H9 (cell line): Measurements from ENCODE around the gene SLC7A1. TPM values are rescaled to one million over a fixed set of nuclear protein-coding genes. Genes with fewer than 3 reads are reported as not detected.

ENCODE experiments used
- DNase-seq: peaks from one replicate; pipeline ENCODE4 v3.0.0-alpha.2; 2017
- H2AFZ ChIP-seq: one replicate; pipeline ENCODE4 v1.6.1; 2013; ENCODE audit warnings: mild to moderate bottlenecking, low read length, control low read depth, moderate library complexity
- H2AK5ac ChIP-seq: 2 replicates; pipeline ENCODE4 v1.6.1; 2013; ENCODE audit warnings: low read length, control low read depth, mixed read lengths; ENCODE audit not compliant: insufficient read length
- H2BK120ac ChIP-seq: one replicate; pipeline ENCODE4 v1.6.1; 2013; ENCODE audit warnings: low read depth, mild to moderate bottlenecking, low read length, control low read depth, inconsistent platforms; ENCODE audit not compliant: poor library complexity, severe bottlenecking
- H2BK12ac ChIP-seq: 2 replicates; pipeline ENCODE4 v1.6.1; 2013; ENCODE audit warnings: low read length, control low read depth, mixed read lengths, low read depth; ENCODE audit not compliant: insufficient read length
- H2BK15ac ChIP-seq: 2 replicates; pipeline ENCODE4 v1.6.1; 2013; ENCODE audit warnings: low read depth, low read length, control low read depth
- H2BK20ac ChIP-seq: one replicate; pipeline ENCODE4 v1.6.1; 2013; ENCODE audit warnings: low read depth, mild to moderate bottlenecking, low read length, control low read depth, inconsistent platforms; ENCODE audit not compliant: poor library complexity, severe bottlenecking
- H2BK5ac ChIP-seq: 2 replicates; pipeline ENCODE4 v1.6.1; 2013; ENCODE audit warnings: low read length, control low read depth, mixed read lengths; ENCODE audit not compliant: insufficient read length
- H3K14ac ChIP-seq: 2 replicates; pipeline ENCODE4 v1.6.1; 2013; ENCODE audit warnings: low read length, control low read depth; ENCODE audit not compliant: insufficient read depth
- H3K18ac ChIP-seq: 2 replicates; pipeline ENCODE4 v1.6.1; 2013; ENCODE audit warnings: low read depth, mild to moderate bottlenecking, mixed read lengths, low read length, control low read depth; ENCODE audit not compliant: insufficient read length
- H3K23ac ChIP-seq: 2 replicates; pipeline ENCODE4 v1.6.1; 2013; ENCODE audit warnings: low read length, control low read depth, mixed read lengths, low read depth; ENCODE audit not compliant: insufficient read length
- H3K23me2 ChIP-seq: 2 replicates; pipeline ENCODE4 v1.6.1; 2013; ENCODE audit warnings: low read depth, mild to moderate bottlenecking, mixed read lengths, low read length, control low read depth; ENCODE audit not compliant: insufficient read length, poor library complexity, severe bottlenecking
- H3K27ac ChIP-seq: 2 replicates; pipeline ENCODE4 v1.5.1; 2013; ENCODE audit warnings: low read length, control low read depth, mixed read lengths, low read depth; ENCODE audit not compliant: insufficient read length
- H3K27me3 ChIP-seq: 2 replicates; pipeline ENCODE4 v1.6.1; 2013; ENCODE audit warnings: low read length, control low read depth, inconsistent platforms; ENCODE audit not compliant: insufficient read depth
- H3K4ac ChIP-seq: 2 replicates; pipeline ENCODE4 v1.6.1; 2013; ENCODE audit warnings: low read depth, mild to moderate bottlenecking, control low read depth, inconsistent platforms, low read length, moderate library complexity
- H3K4me1 ChIP-seq: 2 replicates; pipeline ENCODE4 v1.6.1; 2013; ENCODE audit warnings: low read length, control low read depth, inconsistent platforms; ENCODE audit not compliant: insufficient read depth
- H3K4me2 ChIP-seq: 2 replicates; pipeline ENCODE4 v1.6.1; 2013; ENCODE audit warnings: low read length, control low read depth, mixed read lengths; ENCODE audit not compliant: insufficient read length, insufficient read depth
- H3K56ac ChIP-seq: 2 replicates; pipeline ENCODE4 v1.6.1; 2013; ENCODE audit warnings: low read depth, mild to moderate bottlenecking, mixed read lengths, low read length, control low read depth; ENCODE audit not compliant: insufficient read length
- H3K79me1 ChIP-seq: 2 replicates; pipeline ENCODE4 v1.6.1; 2013; ENCODE audit warnings: low read depth, mild to moderate bottlenecking, moderate library complexity, low read length, control low read depth, inconsistent platforms; ENCODE audit not compliant: insufficient read depth, poor library complexity, severe bottlenecking
- H3K79me2 ChIP-seq: 2 replicates; pipeline ENCODE4 v1.6.1; 2013; ENCODE audit warnings: low read length, control low read depth, inconsistent platforms; ENCODE audit not compliant: insufficient read depth
- H3K9ac ChIP-seq: 2 replicates; pipeline ENCODE4 v1.6.1; 2013; ENCODE audit warnings: low read length, control low read depth, mixed read lengths; ENCODE audit not compliant: insufficient read length; ENCODE audit errors: extremely low read depth
- H3K9me3 ChIP-seq: one replicate; pipeline ENCODE4 v1.6.1; 2013; ENCODE audit warnings: low read depth, low read length, inconsistent platforms; ENCODE audit not compliant: control insufficient read depth
- H3T11ph ChIP-seq: one replicate; pipeline ENCODE4 v1.6.1; 2013; ENCODE audit warnings: mild to moderate bottlenecking, low read length, control low read depth, inconsistent platforms
- H4K20me1 ChIP-seq: one replicate; pipeline ENCODE4 v1.6.1; 2013; ENCODE audit not compliant: control insufficient read depth, insufficient read length, insufficient read depth
- H4K5ac ChIP-seq: 2 replicates; pipeline ENCODE4 v1.6.1; 2013; ENCODE audit warnings: low read depth, mild to moderate bottlenecking, mixed read lengths, low read length, control low read depth; ENCODE audit not compliant: insufficient read length
- H4K8ac ChIP-seq: replicated peaks from 2 replicates; pipeline ENCODE4 v1.6.1; 2013; ENCODE audit warnings: low read length, control low read depth, mixed read lengths, low read depth; ENCODE audit not compliant: insufficient read length
- H4K91ac ChIP-seq: 2 replicates; pipeline ENCODE4 v1.6.1; 2013; ENCODE audit warnings: low read depth, mild to moderate bottlenecking, moderate library complexity, mixed read lengths, low read length, control low read depth; ENCODE audit not compliant: insufficient read length
- H3K27ac Mint-ChIP-seq, 3 experiments: 2 replicates in 2 of 3; 3 replicates in 1 of 3; pipeline ENCODE4 v1.8.0; 2020 to 2021; ENCODE audit warnings: mixed read lengths in 3 of 3, mild to moderate bottlenecking in 1 of 3, moderate library complexity in 1 of 3
- H3K27me3 Mint-ChIP-seq: 2 replicates; pipeline ENCODE4 v1.8.0; 2021; ENCODE audit warnings: low read depth, mild to moderate bottlenecking, moderate library complexity, mixed read lengths
- H3K36me3 Mint-ChIP-seq, 3 experiments: 2 replicates in 2 of 3; 3 replicates in 1 of 3; pipeline ENCODE4 v1.8.0; 2020 to 2021; ENCODE audit warnings: low read depth in 3 of 3, mixed read lengths in 3 of 3; ENCODE audit not compliant: insufficient read depth in 1 of 3
- H3K4me1 Mint-ChIP-seq, 2 experiments: 2 replicates each; pipeline ENCODE4 v1.8.0; 2020; ENCODE audit warnings: mixed read lengths in 2 of 2
- H3K4me3 Mint-ChIP-seq, 2 experiments: 2 replicates in 1 of 2; 3 replicates in 1 of 2; pipeline ENCODE4 v1.8.0; 2020 to 2021; ENCODE audit warnings: mild to moderate bottlenecking in 2 of 2, mixed read lengths in 2 of 2, moderate library complexity in 1 of 2
- H3K9me3 Mint-ChIP-seq, 2 experiments: 2 replicates in 1 of 2; 3 replicates in 1 of 2; pipeline ENCODE4 v1.8.0; 2020; ENCODE audit warnings: mild to moderate bottlenecking in 2 of 2, mixed read lengths in 2 of 2, moderate library complexity in 1 of 2
- CTCF ChIP-seq: fragments of 200-600 bp; sonication (generic); conservative IDR thresholded peaks from 3 replicates; pipeline ENCODE4 v1.8.0; 2021; ENCODE audit warnings: antibody characterized with exemption, mild to moderate bottlenecking
- WGBS: extraction: QIAGEN DNeasy Blood & Tissue Kit; methylation state at CpG from one replicate; pipeline ENCODE4 v1.1.7; 2013; ENCODE audit warnings: missing lambda C conversion rate, low lambda C conversion rate, mixed read lengths; ENCODE audit not compliant: insufficient read length; ENCODE audit errors: extremely low coverage; 5-methylcytosine and 5-hydroxymethylcytosine counted together
- total RNA-seq: library from RNA; stranded (reverse); gene quantifications from 2 replicates; pipeline ENCODE4 v1.2.1, GENCODE V29; 2021

The SLC7A1 gene
- total RNA-seq, 1 experiment from 2014 or later: 109 TPM

- H3K36me3 Mint-ChIP-seq: no peaks in the 10 kb centered on the region
- Histone ChIP-seq H2BK5ac (no peak overlapping the region), H3T11ph (no peak overlapping the region), H2AFZ (no peak overlapping the region), H3K23me2 (no peaks in the 10 kb centered on the region), H3K4ac (no peak overlapping the region), H3K9me3 (no peaks in the 10 kb centered on the region), H3K56ac (no peak overlapping the region), H2BK12ac (no peak overlapping the region), H3K27ac (no peak overlapping the region), H3K27me3 (no peaks in the 10 kb centered on the region), H3K4me2 (no peak overlapping the region), H3K14ac (no peak overlapping the region), H2BK120ac (no peak overlapping the region), H4K20me1 (no peaks in the 10 kb centered on the region), H2BK20ac (no peak overlapping the region), H4K8ac (no peak overlapping the region), H3K79me2 (no peaks in the 10 kb centered on the region), H3K79me1 (no peaks in the 10 kb centered on the region), H3K18ac (no peak overlapping the region), H4K91ac (no peak overlapping the region), H2AK5ac (no peak overlapping the region), H4K5ac (no peak overlapping the region), H3K4me1 (no peaks in the 10 kb centered on the region), H2BK15ac (no peak overlapping the region), H3K23ac (no peak overlapping the region), H3K9ac (no peak overlapping the region)
- H3K27ac Mint-ChIP-seq: no peak overlapping the region
- peaks cover 16 to 19% of the 10 kb centered on the region in 2 experiments for H3K4me1 Mint-ChIP-seq
- TF ChIP-seq CTCF: no peak
- no peak for DNase-seq
- H3K4me3 Mint-ChIP-seq: no peak overlapping the region
- H3K27me3 Mint-ChIP-seq: peaks cover 21% of the 10 kb centered on the region
- WGBS: no CpG with 5 or more reads among the region's 7 CpGs
- H3K9me3 Mint-ChIP-seq: no peaks in the 10 kb centered on the region
Measured at GRCh38 chr13:29500386-29500785, 95.1 kb downstream of the SLC7A1 start.
